WTC11 (cell line): ENCODE measurements around the gene KSR1. TPM values are rescaled to one million over a fixed set of nuclear protein-coding genes. Genes with fewer than 3 reads are reported as not detected.

Experiments
- ATAC-seq: fragments of 200-7000 bp; cut with Tn5 transposase; 2 replicates; pipeline ENCODE4 v1.10.0; 2021; ENCODE audit warnings: mild to moderate bottlenecking, moderate library complexity
- CTCF ChIA-PET: fragments of 300-600 bp; sonication (Branson Sonifier 250); formaldehyde crosslinking; loops from one replicate; lab custom pipeline; 2021; ENCODE audit warnings: antibody characterized with exemption; lab: Charles Lee
- POLR2A ChIA-PET: fragments of 350-600 bp; sonication (Branson Sonifier 250); formaldehyde crosslinking; loops from one replicate; lab custom pipeline; 2021; ENCODE audit warnings: antibody characterized with exemption; lab: Charles Lee
- DNase-seq: peaks from one replicate; pipeline ENCODE4 v3.0.0; 2021; ENCODE audit warnings: low spot score
- H3K27ac Mint-ChIP-seq: 2 replicates; pipeline ENCODE4 v1.8.0; 2021; ENCODE audit warnings: mixed read lengths
- H3K27me3 Mint-ChIP-seq: 2 replicates; pipeline ENCODE4 v1.8.0; 2021; ENCODE audit warnings: low read depth, mild to moderate bottlenecking, moderate library complexity, mixed read lengths
- H3K36me3 Mint-ChIP-seq: 2 replicates; pipeline ENCODE4 v1.8.0; 2021; ENCODE audit warnings: mixed read lengths
- H3K4me1 Mint-ChIP-seq: 2 replicates; pipeline ENCODE4 v1.8.0; 2022; ENCODE audit warnings: mixed read lengths
- H3K4me3 Mint-ChIP-seq: 2 replicates; pipeline ENCODE4 v1.8.0; 2021; ENCODE audit warnings: mild to moderate bottlenecking, moderate library complexity, mixed read lengths
- H3K9me3 Mint-ChIP-seq: 2 replicates; pipeline ENCODE4 v1.8.0; 2021; ENCODE audit warnings: mixed read lengths
- ATF1 ChIP-seq: sonication (generic); formaldehyde crosslinking; IDR thresholded peaks from 2 replicates; pipeline ENCODE4 v1.8.1; 2023; ENCODE audit warnings: mild to moderate bottlenecking, moderate library complexity, missing genetic modification reagents
- ATF2 ChIP-seq: sonication (generic); formaldehyde crosslinking; IDR thresholded peaks from 2 replicates; pipeline ENCODE4 v1.8.1; 2022; ENCODE audit warnings: low read depth, missing genetic modification reagents, borderline replicate concordance
- CREB1 ChIP-seq: sonication (generic); formaldehyde crosslinking; IDR thresholded peaks from 2 replicates; pipeline ENCODE4 v1.8.0; 2023; ENCODE audit warnings: mild to moderate bottlenecking, missing genetic modification reagents
- EMX1 ChIP-seq: fragments of 250-450 bp; sonication (Bioruptor Pico); IDR thresholded peaks from 2 replicates; pipeline ENCODE4 v1.8.0; 2021; ENCODE audit warnings: mild to moderate bottlenecking
- ESRRA ChIP-seq: sonication (generic); formaldehyde crosslinking; IDR thresholded peaks from 2 replicates; pipeline ENCODE4 v1.8.1; 2022; ENCODE audit warnings: mild to moderate bottlenecking, missing genetic modification reagents, borderline replicate concordance
- FOXP1 ChIP-seq: sonication (generic); formaldehyde crosslinking; IDR thresholded peaks from 2 replicates; pipeline ENCODE4 v1.8.0; 2022; ENCODE audit warnings: missing genetic modification reagents, mild to moderate bottlenecking, moderate library complexity, borderline replicate concordance
- GTF2I ChIP-seq: fragments of 250-450 bp; sonication (Bioruptor Pico); conservative IDR thresholded peaks from 2 replicates; pipeline ENCODE4 v1.4.0; 2021; ENCODE audit warnings: mild to moderate bottlenecking
- NR3C1 ChIP-seq: sonication (generic); formaldehyde crosslinking; conservative IDR thresholded peaks from 2 replicates; pipeline ENCODE4 v1.8.1; 2023; ENCODE audit warnings: low read depth, mild to moderate bottlenecking, missing genetic modification reagents
- SMAD3 ChIP-seq: sonication (generic); formaldehyde crosslinking; IDR thresholded peaks from 2 replicates; pipeline ENCODE4 v1.8.0; 2022; ENCODE audit warnings: missing genetic modification reagents, mild to moderate bottlenecking, borderline replicate concordance
- SMAD4 ChIP-seq: sonication (generic); formaldehyde crosslinking; IDR thresholded peaks from 2 replicates; pipeline ENCODE4 v1.8.0; 2022; ENCODE audit warnings: mild to moderate bottlenecking, missing genetic modification reagents
- SOX15 ChIP-seq: fragments of 250-450 bp; sonication (Bioruptor Pico); IDR thresholded peaks from 2 replicates; pipeline ENCODE4 v1.9.0; 2021; ENCODE audit warnings: mild to moderate bottlenecking
- ZNF219 ChIP-seq: sonication (generic); formaldehyde crosslinking; IDR thresholded peaks from 2 replicates; pipeline ENCODE4 v1.8.0; 2023; ENCODE audit warnings: missing genetic modification reagents, mild to moderate bottlenecking, borderline replicate concordance
- ZNF232 ChIP-seq: sonication (generic); formaldehyde crosslinking; IDR thresholded peaks from 2 replicates; pipeline ENCODE4 v1.8.0; 2022; ENCODE audit warnings: mild to moderate bottlenecking, missing genetic modification reagents
- ZNF263 ChIP-seq: sonication (generic); formaldehyde crosslinking; IDR thresholded peaks from 2 replicates; pipeline ENCODE4 v1.8.1; 2022; ENCODE audit warnings: low read depth, mild to moderate bottlenecking, moderate library complexity, missing genetic modification reagents
- ZNF532 ChIP-seq: fragments of 250-450 bp; sonication (Bioruptor Pico); IDR thresholded peaks from 2 replicates; pipeline ENCODE4 v1.9.0; 2021; ENCODE audit warnings: mild to moderate bottlenecking, borderline replicate concordance
- total RNA-seq: library from RNA; stranded (reverse); gene quantifications from 3 replicates; pipeline ENCODE4 v1.2.3, GENCODE V29; 2021
- TF ChIP-seq, protein P1 (sequence below): sonication (generic); formaldehyde crosslinking; IDR thresholded peaks from 2 replicates; pipeline ENCODE4 v1.8.1; 2023; ENCODE audit warnings: mild to moderate bottlenecking, missing genetic modification reagents, borderline replicate concordance
- TF ChIP-seq, protein P2 (sequence below): sonication (generic); formaldehyde crosslinking; IDR thresholded peaks from 2 replicates; pipeline ENCODE4 v1.8.0; 2022; ENCODE audit warnings: mild to moderate bottlenecking, missing genetic modification reagents
- TF ChIP-seq, protein P3 (sequence below): sonication (generic); formaldehyde crosslinking; IDR thresholded peaks from 2 replicates; pipeline ENCODE4 v1.8.1; 2022; ENCODE audit warnings: low read depth, mild to moderate bottlenecking, moderate library complexity, missing genetic modification reagents, borderline replicate concordance
- TF ChIP-seq, protein P4 (sequence below): sonication (generic); formaldehyde crosslinking; IDR thresholded peaks from 2 replicates; pipeline ENCODE4 v1.8.1; 2022; ENCODE audit warnings: missing genetic modification reagents, borderline replicate concordance

The KSR1 gene
- total RNA-seq, 1 experiment from 2014 or later, result 45.5 TPM

- CTCF ChIA-PET, result interaction anchor here (2.4 kb wide), 1 partner anchor 225 kb away, joined by 7 read pairs; no protein-coding TSS in a partner anchor
- POLR2A ChIA-PET, result no interaction called here
- DNase-seq (no peak), ATAC-seq (no peak)
- no peaks in the 10 kb centered on the region for H3K4me1 Mint-ChIP-seq
- H3K4me3 Mint-ChIP-seq, result no peak overlapping the region
- H3K9me3 Mint-ChIP-seq, result peaks cover 5% of the 10 kb centered on the region
- H3K36me3 Mint-ChIP-seq, result no peaks in the 10 kb centered on the region
- no peaks in the 10 kb centered on the region for H3K27me3 Mint-ChIP-seq
- no peak for TF ChIP-seq EMX1 (CRISPR knock-in tag)
- TF ChIP-seq ESRRA (CRISPR knock-in tag), result no peak
- no peak for TF ChIP-seq GTF2I (CRISPR knock-in tag)
- TF ChIP-seq ZNF263 (CRISPR knock-in tag), result no peak
- TF ChIP-seq SOX15 (CRISPR knock-in tag), result no peak
- TF ChIP-seq, protein P1, sequence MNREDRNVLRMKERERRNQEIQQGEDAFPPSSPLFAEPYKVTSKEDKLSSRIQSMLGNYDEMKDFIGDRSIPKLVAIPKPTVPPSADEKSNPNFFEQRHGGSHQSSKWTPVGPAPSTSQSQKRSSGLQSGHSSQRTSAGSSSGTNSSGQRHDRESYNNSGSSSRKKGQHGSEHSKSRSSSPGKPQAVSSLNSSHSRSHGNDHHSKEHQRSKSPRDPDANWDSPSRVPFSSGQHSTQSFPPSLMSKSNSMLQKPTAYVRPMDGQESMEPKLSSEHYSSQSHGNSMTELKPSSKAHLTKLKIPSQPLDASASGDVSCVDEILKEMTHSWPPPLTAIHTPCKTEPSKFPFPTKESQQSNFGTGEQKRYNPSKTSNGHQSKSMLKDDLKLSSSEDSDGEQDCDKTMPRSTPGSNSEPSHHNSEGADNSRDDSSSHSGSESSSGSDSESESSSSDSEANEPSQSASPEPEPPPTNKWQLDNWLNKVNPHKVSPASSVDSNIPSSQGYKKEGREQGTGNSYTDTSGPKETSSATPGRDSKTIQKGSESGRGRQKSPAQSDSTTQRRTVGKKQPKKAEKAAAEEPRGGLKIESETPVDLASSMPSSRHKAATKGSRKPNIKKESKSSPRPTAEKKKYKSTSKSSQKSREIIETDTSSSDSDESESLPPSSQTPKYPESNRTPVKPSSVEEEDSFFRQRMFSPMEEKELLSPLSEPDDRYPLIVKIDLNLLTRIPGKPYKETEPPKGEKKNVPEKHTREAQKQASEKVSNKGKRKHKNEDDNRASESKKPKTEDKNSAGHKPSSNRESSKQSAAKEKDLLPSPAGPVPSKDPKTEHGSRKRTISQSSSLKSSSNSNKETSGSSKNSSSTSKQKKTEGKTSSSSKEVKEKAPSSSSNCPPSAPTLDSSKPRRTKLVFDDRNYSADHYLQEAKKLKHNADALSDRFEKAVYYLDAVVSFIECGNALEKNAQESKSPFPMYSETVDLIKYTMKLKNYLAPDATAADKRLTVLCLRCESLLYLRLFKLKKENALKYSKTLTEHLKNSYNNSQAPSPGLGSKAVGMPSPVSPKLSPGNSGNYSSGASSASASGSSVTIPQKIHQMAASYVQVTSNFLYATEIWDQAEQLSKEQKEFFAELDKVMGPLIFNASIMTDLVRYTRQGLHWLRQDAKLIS, result no peak
- no peak for TF ChIP-seq ATF2
- no peak for TF ChIP-seq SMAD3 (CRISPR knock-in tag)
- no peak overlapping the region for H3K27ac Mint-ChIP-seq
Observed at GRCh38 chr17:27429666-27430382, 26.4 kb upstream of the KSR1 start.

GRCh38 chr17:27430383-27430840 lies 25.8 kb upstream of the KSR1 start:
- DNase-seq (no peak), ATAC-seq (no peak)
- POLR2A ChIA-PET, result no interaction called here
- Mint-ChIP-seq H3K27ac (no peak overlapping the region), H3K27me3 (no peaks in the 10 kb centered on the region), H3K9me3 (peaks cover 5% of the 10 kb centered on the region), H3K4me3 (no peak overlapping the region), H3K4me1 (no peaks in the 10 kb centered on the region), H3K36me3 (no peaks in the 10 kb centered on the region)
- CTCF ChIA-PET, result interaction anchor here (0.9 to 2.4 kb wide), 7 partner anchors 8 to 224 kb away, joined by 3 to 7 read pairs (median 5); partner anchors contain the start of gene KSR1
- TF ChIP-seq CREB1 (CRISPR knock-in tag) (no peak), ZNF232 (no peak), ZNF532 (CRISPR knock-in tag) (no peak), NR3C1 (no peak), SMAD4 (CRISPR knock-in tag) (no peak), ZNF219 (CRISPR knock-in tag) (no peak), ATF1 (CRISPR knock-in tag) (no peak), FOXP1 (CRISPR knock-in tag) (no peak)
- TF ChIP-seq, protein P2, sequence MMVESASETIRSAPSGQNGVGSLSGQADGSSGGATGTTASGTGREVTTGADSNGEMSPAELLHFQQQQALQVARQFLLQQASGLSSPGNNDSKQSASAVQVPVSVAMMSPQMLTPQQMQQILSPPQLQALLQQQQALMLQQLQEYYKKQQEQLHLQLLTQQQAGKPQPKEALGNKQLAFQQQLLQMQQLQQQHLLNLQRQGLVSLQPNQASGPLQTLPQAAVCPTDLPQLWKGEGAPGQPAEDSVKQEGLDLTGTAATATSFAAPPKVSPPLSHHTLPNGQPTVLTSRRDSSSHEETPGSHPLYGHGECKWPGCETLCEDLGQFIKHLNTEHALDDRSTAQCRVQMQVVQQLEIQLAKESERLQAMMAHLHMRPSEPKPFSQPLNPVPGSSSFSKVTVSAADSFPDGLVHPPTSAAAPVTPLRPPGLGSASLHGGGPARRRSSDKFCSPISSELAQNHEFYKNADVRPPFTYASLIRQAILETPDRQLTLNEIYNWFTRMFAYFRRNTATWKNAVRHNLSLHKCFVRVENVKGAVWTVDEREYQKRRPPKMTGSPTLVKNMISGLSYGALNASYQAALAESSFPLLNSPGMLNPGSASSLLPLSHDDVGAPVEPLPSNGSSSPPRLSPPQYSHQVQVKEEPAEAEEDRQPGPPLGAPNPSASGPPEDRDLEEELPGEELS (CRISPR knock-in tag), result no peak
- TF ChIP-seq, protein P3, sequence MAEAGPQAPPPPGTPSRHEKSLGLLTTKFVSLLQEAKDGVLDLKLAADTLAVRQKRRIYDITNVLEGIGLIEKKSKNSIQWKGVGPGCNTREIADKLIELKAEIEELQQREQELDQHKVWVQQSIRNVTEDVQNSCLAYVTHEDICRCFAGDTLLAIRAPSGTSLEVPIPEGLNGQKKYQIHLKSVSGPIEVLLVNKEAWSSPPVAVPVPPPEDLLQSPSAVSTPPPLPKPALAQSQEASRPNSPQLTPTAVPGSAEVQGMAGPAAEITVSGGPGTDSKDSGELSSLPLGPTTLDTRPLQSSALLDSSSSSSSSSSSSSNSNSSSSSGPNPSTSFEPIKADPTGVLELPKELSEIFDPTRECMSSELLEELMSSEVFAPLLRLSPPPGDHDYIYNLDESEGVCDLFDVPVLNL, result no peak
- TF ChIP-seq, protein P4, sequence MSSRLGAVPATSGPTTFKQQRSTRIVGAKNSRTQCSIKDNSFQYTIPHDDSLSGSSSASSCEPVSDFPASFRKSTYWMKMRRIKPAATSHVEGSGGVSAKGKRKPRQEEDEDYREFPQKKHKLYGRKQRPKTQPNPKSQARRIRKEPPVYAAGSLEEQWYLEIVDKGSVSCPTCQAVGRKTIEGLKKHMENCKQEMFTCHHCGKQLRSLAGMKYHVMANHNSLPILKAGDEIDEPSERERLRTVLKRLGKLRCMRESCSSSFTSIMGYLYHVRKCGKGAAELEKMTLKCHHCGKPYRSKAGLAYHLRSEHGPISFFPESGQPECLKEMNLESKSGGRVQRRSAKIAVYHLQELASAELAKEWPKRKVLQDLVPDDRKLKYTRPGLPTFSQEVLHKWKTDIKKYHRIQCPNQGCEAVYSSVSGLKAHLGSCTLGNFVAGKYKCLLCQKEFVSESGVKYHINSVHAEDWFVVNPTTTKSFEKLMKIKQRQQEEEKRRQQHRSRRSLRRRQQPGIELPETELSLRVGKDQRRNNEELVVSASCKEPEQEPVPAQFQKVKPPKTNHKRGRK (CRISPR knock-in tag), result no peak
